Measurements from ENCODE around the gene SARDH.

- TF ChIP-seq POLR2AphosphoS5 (IDR thresholded peaks at IDR 0.05; ENCODE audit: low read depth, low read length) (no peak), POLR2A (IDR thresholded peaks at IDR 0.05; ENCODE audit: low read depth, low read length) (no peak), TAF1 (IDR thresholded peaks at IDR 0.05; ENCODE audit: borderline replicate concordance, low read depth, low read length) (no peak)
Measured at GRCh38 chr9:133676450-133676849, 61.7 kb downstream of the SARDH start.
